HCT116 (cell line): Measurements from ENCODE around the gene EEA1.

Experiments
- CBX3 ChIP-seq: IDR thresholded peaks from 2 replicates; pipeline ENCODE4 v1.6.1; 2012; ENCODE audit warnings: low read depth
- ELF1 ChIP-seq: IDR thresholded peaks from 2 replicates; pipeline ENCODE4 v1.6.1; 2012; ENCODE audit warnings: low read depth, borderline replicate concordance
- EZH2phosphoT487 ChIP-seq: fragments of 200-600 bp; IDR thresholded peaks from 2 replicates; pipeline ENCODE4 v1.6.1; 2018; ENCODE audit warnings: antibody characterized with exemption, borderline replicate concordance
- FOSL1 ChIP-seq: IDR thresholded peaks from 2 replicates; pipeline ENCODE4 v1.6.1; 2012; ENCODE audit warnings: low read depth
- JUND ChIP-seq: IDR thresholded peaks from 2 replicates; pipeline ENCODE4 v1.6.1; 2012
- POLR2A ChIP-seq: IDR thresholded peaks from 2 replicates; pipeline ENCODE4 v1.7.0; 2011; ENCODE audit warnings: borderline replicate concordance; ENCODE audit not compliant: insufficient read depth, insufficient read length; ENCODE audit errors: extremely low read depth
- POLR2AphosphoS5 ChIP-seq: IDR thresholded peaks from 2 replicates; pipeline ENCODE4 v1.6.1; 2011; ENCODE audit warnings: mild to moderate bottlenecking, low read depth, low read length, moderate library complexity
- YY1 ChIP-seq: IDR thresholded peaks from 2 replicates; pipeline ENCODE4 v1.6.1; 2011; ENCODE audit warnings: low read length, low read depth, moderate library complexity, mild to moderate bottlenecking; ENCODE audit not compliant: insufficient replicate concordance; ENCODE audit errors: extremely low read depth
- ZFX ChIP-seq: fragments of 450-650 bp; IDR thresholded peaks from 2 replicates; pipeline ENCODE4 v1.6.1; 2017
- ZNF274 ChIP-seq: fragments of 200-500 bp; sonication (Bioruptor generic); IDR thresholded peaks from 2 replicates; pipeline ENCODE4 v1.6.1; 2014; ENCODE audit warnings: mild to moderate bottlenecking, low read depth, low read length, inconsistent platforms
- TF ChIP-seq, protein P1 (sequence below): IDR thresholded peaks from 2 replicates; pipeline ENCODE4 v1.6.1; 2012; ENCODE audit warnings: low read depth
- TF ChIP-seq, protein P2 (sequence below), 3 experiments: fragments of 200-600 bp in 1 of 3; sonication (generic) in 1 of 3; IDR thresholded peaks in 2 of 3; conservative IDR thresholded peaks in 1 of 3; 2 replicates each; pipeline ENCODE4 v1.5.1; 2012 to 2017; ENCODE audit warnings: low read depth in 2 of 3, low read length in 2 of 3, antibody characterized with exemption in 1 of 3, borderline replicate concordance in 1 of 3, control low read depth in 1 of 3, mild to moderate bottlenecking in 1 of 3, mixed read lengths in 1 of 3, mixed run types in 1 of 3, moderate library complexity in 1 of 3; ENCODE audit not compliant: insufficient read depth in 1 of 3
- TF ChIP-seq, protein P3 (sequence below): IDR thresholded peaks from 2 replicates; pipeline ENCODE4 v1.6.1; 2012

DNA sequence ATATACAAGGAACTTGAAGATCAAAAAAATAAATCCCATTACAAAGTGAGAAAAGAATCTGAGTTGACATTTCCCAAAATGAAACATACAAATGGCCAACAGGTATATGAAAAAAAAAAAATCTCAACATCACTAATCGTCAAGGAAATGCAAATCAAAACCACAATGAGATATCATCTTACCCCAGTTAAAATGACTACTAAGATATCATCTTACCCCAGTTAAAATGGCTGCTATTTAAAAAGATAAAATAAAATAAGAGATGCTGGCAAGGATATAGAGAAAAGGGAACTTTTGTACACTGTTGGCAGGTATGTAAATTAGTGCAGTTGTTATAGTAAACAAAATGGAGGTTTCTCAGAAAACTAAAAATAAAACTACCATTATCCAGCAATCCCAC lies 181.9 kb downstream of the EEA1 start:
- TF ChIP-seq ZFX (no peak), POLR2A (no peak), CBX3 (no peak), POLR2AphosphoS5 (no peak), FOSL1 (no peak), EZH2phosphoT487 (no peak), YY1 (no peak), ZNF274 (no peak), ELF1 (no peak), JUND (no peak)
- TF ChIP-seq, protein P1, sequence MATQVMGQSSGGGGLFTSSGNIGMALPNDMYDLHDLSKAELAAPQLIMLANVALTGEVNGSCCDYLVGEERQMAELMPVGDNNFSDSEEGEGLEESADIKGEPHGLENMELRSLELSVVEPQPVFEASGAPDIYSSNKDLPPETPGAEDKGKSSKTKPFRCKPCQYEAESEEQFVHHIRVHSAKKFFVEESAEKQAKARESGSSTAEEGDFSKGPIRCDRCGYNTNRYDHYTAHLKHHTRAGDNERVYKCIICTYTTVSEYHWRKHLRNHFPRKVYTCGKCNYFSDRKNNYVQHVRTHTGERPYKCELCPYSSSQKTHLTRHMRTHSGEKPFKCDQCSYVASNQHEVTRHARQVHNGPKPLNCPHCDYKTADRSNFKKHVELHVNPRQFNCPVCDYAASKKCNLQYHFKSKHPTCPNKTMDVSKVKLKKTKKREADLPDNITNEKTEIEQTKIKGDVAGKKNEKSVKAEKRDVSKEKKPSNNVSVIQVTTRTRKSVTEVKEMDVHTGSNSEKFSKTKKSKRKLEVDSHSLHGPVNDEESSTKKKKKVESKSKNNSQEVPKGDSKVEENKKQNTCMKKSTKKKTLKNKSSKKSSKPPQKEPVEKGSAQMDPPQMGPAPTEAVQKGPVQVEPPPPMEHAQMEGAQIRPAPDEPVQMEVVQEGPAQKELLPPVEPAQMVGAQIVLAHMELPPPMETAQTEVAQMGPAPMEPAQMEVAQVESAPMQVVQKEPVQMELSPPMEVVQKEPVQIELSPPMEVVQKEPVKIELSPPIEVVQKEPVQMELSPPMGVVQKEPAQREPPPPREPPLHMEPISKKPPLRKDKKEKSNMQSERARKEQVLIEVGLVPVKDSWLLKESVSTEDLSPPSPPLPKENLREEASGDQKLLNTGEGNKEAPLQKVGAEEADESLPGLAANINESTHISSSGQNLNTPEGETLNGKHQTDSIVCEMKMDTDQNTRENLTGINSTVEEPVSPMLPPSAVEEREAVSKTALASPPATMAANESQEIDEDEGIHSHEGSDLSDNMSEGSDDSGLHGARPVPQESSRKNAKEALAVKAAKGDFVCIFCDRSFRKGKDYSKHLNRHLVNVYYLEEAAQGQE: no peak
- TF ChIP-seq, protein P2, sequence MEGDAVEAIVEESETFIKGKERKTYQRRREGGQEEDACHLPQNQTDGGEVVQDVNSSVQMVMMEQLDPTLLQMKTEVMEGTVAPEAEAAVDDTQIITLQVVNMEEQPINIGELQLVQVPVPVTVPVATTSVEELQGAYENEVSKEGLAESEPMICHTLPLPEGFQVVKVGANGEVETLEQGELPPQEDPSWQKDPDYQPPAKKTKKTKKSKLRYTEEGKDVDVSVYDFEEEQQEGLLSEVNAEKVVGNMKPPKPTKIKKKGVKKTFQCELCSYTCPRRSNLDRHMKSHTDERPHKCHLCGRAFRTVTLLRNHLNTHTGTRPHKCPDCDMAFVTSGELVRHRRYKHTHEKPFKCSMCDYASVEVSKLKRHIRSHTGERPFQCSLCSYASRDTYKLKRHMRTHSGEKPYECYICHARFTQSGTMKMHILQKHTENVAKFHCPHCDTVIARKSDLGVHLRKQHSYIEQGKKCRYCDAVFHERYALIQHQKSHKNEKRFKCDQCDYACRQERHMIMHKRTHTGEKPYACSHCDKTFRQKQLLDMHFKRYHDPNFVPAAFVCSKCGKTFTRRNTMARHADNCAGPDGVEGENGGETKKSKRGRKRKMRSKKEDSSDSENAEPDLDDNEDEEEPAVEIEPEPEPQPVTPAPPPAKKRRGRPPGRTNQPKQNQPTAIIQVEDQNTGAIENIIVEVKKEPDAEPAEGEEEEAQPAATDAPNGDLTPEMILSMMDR (IDR thresholded peaks at IDR 0.05 in 2 of 3, conservative IDR thresholded peaks at IDR 0.05 in 1 of 3; ENCODE audit: borderline replicate concordance in 1 of 3, insufficient read depth in 1 of 3, low read depth in 2 of 3, low read length in 2 of 3): no peak; a peak in 2 of 6 replicates
- TF ChIP-seq, protein P3, sequence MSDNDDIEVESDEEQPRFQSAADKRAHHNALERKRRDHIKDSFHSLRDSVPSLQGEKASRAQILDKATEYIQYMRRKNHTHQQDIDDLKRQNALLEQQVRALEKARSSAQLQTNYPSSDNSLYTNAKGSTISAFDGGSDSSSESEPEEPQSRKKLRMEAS: no peak
